ENCODE measurements around the gene FAM43A. TPM values are rescaled to one million over a fixed set of nuclear protein-coding genes. Genes with fewer than 3 reads are reported as not detected.

Gene FAM43A
- total and polyA plus RNA-seq, 2 of the 4 experiments (the other 2 are of a cell fraction) = 3.0 to 11.5 TPM

GRCh38 chr3:194682694-194683310 lies 2.9 kb upstream of the FAM43A start:
- POLR2A ChIA-PET (ENCODE audit: unreplicated experiment) = interaction anchor here (0.6 to 0.8 kb wide), 2 partner anchors 10 to 859 kb away, joined by 4 to 19 read pairs; no protein-coding TSS in a partner anchor
- in situ Hi-C loops (cut with MboI; ENCODE audit: low sequenced_read_pairs) = no loop called here
- CTCF ChIA-PET = interaction anchor here (0.6 to 2.7 kb wide), 24 partner anchors 10 to 588 kb away, joined by 3 to 27 read pairs (median 4); partner anchors contain the start of genes LSG1, TMEM44 and XXYLT1
- Histone ChIP-seq H3K4me2 (ENCODE audit: low read depth, low read length) (peak overlapping the region; percentile 14), H3K9ac (ENCODE audit: low read depth, low read length) (no peak overlapping the region), H3K27ac (ENCODE audit: insufficient read depth, low read length) (no peak overlapping the region), H3K79me1 (ENCODE audit: low read depth in 1 of 2, low read length in 2 of 2) (peaks cover 0 to 14% of the 10 kb centered on the region in 2 experiments; a peak in 2 of 4 replicates), H2AK9ac (replicated peaks; ENCODE audit: low read depth, low read length, poor library complexity) (peak overlapping the region; percentile 47), H3K56ac (ENCODE audit: extremely low read depth, insufficient read depth, low read length) (no peak overlapping the region), H2AK5ac (ENCODE audit: low read depth, low read length) (peak overlapping the region; percentile 72), H3K36me3 (ENCODE audit: control insufficient read depth, insufficient read depth, low read length) (peaks cover 9% of the 10 kb centered on the region; the same call in 1 of the 2 replicates), H2BK120ac (ENCODE audit: low read depth, low read length) (peak overlapping the region; percentile 49; the same call in 1 of the 2 replicates), H4K5ac (ENCODE audit: low read depth, low read length) (no peak overlapping the region; the same call in 1 of the 2 replicates), H4K20me1 (ENCODE audit: insufficient read depth, low read length) (peaks cover 19% of the 10 kb centered on the region), H4K91ac (ENCODE audit: insufficient read depth, low read depth, low read length) (peak overlapping the region; percentile 52; the same call in 1 of the 2 replicates), H3K27me3 (ENCODE audit: control insufficient read depth, insufficient read depth, low read length) (no peaks in the 10 kb centered on the region; the same call in 1 of the 2 replicates), H3K9me1 (ENCODE audit: insufficient read depth, low read length) (0 out of 2 replicates have a peak, but pooled peaks cover 4% of the 10 kb centered on the region), H3K23ac (ENCODE audit: low read depth, low read length) (no peak overlapping the region; the same call in 1 of the 2 replicates), H2BK20ac (ENCODE audit: low read depth, low read length) (peak overlapping the region; percentile 24), H3K4me3 (ENCODE audit: insufficient read depth, low read depth, low read length) (no peak overlapping the region), H3K4me1 (ENCODE audit: control insufficient read depth, insufficient read depth, low read length) (peaks cover 7% of the 10 kb centered on the region), H2BK15ac (ENCODE audit: low read depth, low read length) (no peak overlapping the region), H4K8ac (ENCODE audit: low read depth in 2 of 2, low read length in 2 of 2) (peak overlapping the region in 1 of 2 experiments; percentile 27; a peak in 2 of 4 replicates), H3K14ac (replicated peaks; ENCODE audit: low read depth, low read length) (no peak overlapping the region; the same call in 1 of the 2 replicates), H3K4ac (ENCODE audit: low read depth, low read length) (0 out of 2 replicates have a peak overlapping the region, but pooled peaks have one; percentile 11), H2AFZ (replicated peaks; ENCODE audit: low read length, poor library complexity) (peak overlapping the region; percentile 72), H3K18ac (ENCODE audit: low read depth, low read length) (peak overlapping the region; percentile 24; the same call in 1 of the 2 replicates), H2BK5ac (ENCODE audit: low read depth, low read length, poor library complexity, severe bottlenecking) (peak overlapping the region; percentile 57), H3K9me3 (ENCODE audit: control insufficient read depth, insufficient read depth, low read length) (no peaks in the 10 kb centered on the region)
- peak; percentile 86 for DNase-seq
- WGBS, 2 experiments (ENCODE audit: extremely low coverage in 2 of 2, insufficient read length in 1 of 2) = 74% methylated on average over 9 of the region's 14 CpGs; no CpG with 5 or more reads in 1 of the 2 experiments
- dilution Hi-C loops (cut with HindIII; ENCODE audit: low sequenced_read_pairs, unreplicated experiment) = no loop called here
- intact Hi-C loops (cut with micrococcal nuclease) = loop anchor here (1.0 to 2.0 kb wide), 3 partner anchors 423 to 840 kb away; no protein-coding TSS in a partner anchor
- no TSS peak for BruUV-seq (replicated peaks)
- TF ChIP-seq FOS (IDR thresholded peaks at IDR 0.05; ENCODE audit: low read depth, low read length) (no peak), POLR2A (IDR thresholded peaks at IDR 0.05; ENCODE audit: low read depth, low read length) (0 out of 2 replicates have a peak, but pooled peaks have one; percentile 27), CTCF (conservative IDR thresholded peaks at IDR 0.05; ENCODE audit: low read depth, low read length) (peak; percentile 94), MAZ (IDR thresholded peaks at IDR 0.05; ENCODE audit: borderline replicate concordance, low read depth, low read length) (peak; percentile 43; the same call in 1 of the 2 replicates), RAD21 (IDR thresholded peaks at IDR 0.05; ENCODE audit: low read length) (peak; percentile 93), RFX5 (IDR thresholded peaks at IDR 0.05; ENCODE audit: low read depth, low read length) (no peak; the same call in 1 of the 2 replicates), NFE2L2 (IDR thresholded peaks at IDR 0.05; ENCODE audit: low read depth, low read length) (no peak), SMC3 (IDR thresholded peaks at IDR 0.05; ENCODE audit: low read depth, low read length) (peak; percentile 90), MAFK (IDR thresholded peaks at IDR 0.05; ENCODE audit: low read depth, low read length) (peak; percentile 30; the same call in 1 of the 2 replicates)
- ATAC-seq (ENCODE audit: low read depth) = peak; percentile 55

Measured in IMR-90 (cell line).